ENCODE measurements around the gene PLCZ1.
"Not testable (repeated sequence)": the region's sequence is repeated elsewhere in the genome, so short reads cannot be mapped to it uniquely, and the experiment has no call there.

PLCZ1 gene

GRCh38 chr12:18737819-18738218 lies at the start of gene PLCZ1, which contains the start of gene CAPZA3:
Gene PLCZ1, minus strand, starts transcription at chr12:18738012. Its CDS starts 641 bp downstream, at chr12:18737371.
Gene CAPZA3, plus strand, starts transcription at chr12:18738119. Its CDS starts 150 bp downstream, at chr12:18738269.
- Histone ChIP-seq H3K27me3 (ENCODE audit: control insufficient read depth, insufficient read depth, low read length) (no peaks in the 10 kb centered on the region), H3K9me3 (ENCODE audit: control insufficient read depth, low read depth, low read length) (peaks cover 12% of the 10 kb centered on the region), H3K27ac (ENCODE audit: low read length) (no peak within 1 kb of the TSS), H3K9ac (ENCODE audit: low read length) (no peak within 1 kb of the TSS), H3K4me1 (ENCODE audit: control insufficient read depth, low read depth, low read length) (no peaks in the 10 kb centered on the region), H3K4me3 (ENCODE audit: low read length) (no peak within 1 kb of the TSS), H3K36me3 (ENCODE audit: control insufficient read depth, low read depth, low read length) (no peaks in the 10 kb centered on the region)

- H3K9ac ChIP-seq (ENCODE audit: low read length); H3K36me3 ChIP-seq (ENCODE audit: control insufficient read depth, low read depth, low read length); H3K4me3 ChIP-seq (ENCODE audit: low read length); H3K27ac ChIP-seq (ENCODE audit: low read length); H3K4me1 ChIP-seq (ENCODE audit: control insufficient read depth, low read depth, low read length); H3K27me3 ChIP-seq (ENCODE audit: control insufficient read depth, insufficient read depth, low read length); H3K9me3 ChIP-seq (ENCODE audit: control insufficient read depth, low read depth, low read length): not testable (repeated sequence)
Measured at GRCh38 chr12:18785465-18785864, 47.7 kb upstream of the PLCZ1 start.

GRCh38 chr12:18782827-18783226 lies 45.0 kb upstream of the PLCZ1 start:
- no peak overlapping the region for H3K4me3 ChIP-seq (ENCODE audit: low read length)
- no peak overlapping the region for H3K27ac ChIP-seq (ENCODE audit: low read length)
- H3K9me3 ChIP-seq (ENCODE audit: control insufficient read depth, low read depth, low read length), result peaks cover 8% of the 10 kb centered on the region
- H3K36me3 ChIP-seq (ENCODE audit: control insufficient read depth, low read depth, low read length), result no peaks in the 10 kb centered on the region
- no peak overlapping the region for H3K9ac ChIP-seq (ENCODE audit: low read length)
- H3K4me1 ChIP-seq (ENCODE audit: control insufficient read depth, low read depth, low read length), result no peaks in the 10 kb centered on the region
- no peaks in the 10 kb centered on the region for H3K27me3 ChIP-seq (ENCODE audit: control insufficient read depth, insufficient read depth, low read length)

- H3K4me1 ChIP-seq (ENCODE audit: control insufficient read depth, low read depth, low read length); H3K4me3 ChIP-seq (ENCODE audit: low read length); H3K9me3 ChIP-seq (ENCODE audit: control insufficient read depth, low read depth, low read length); H3K27me3 ChIP-seq (ENCODE audit: control insufficient read depth, insufficient read depth, low read length); H3K36me3 ChIP-seq (ENCODE audit: control insufficient read depth, low read depth, low read length); H3K9ac ChIP-seq (ENCODE audit: low read length); H3K27ac ChIP-seq (ENCODE audit: low read length): not testable (repeated sequence)
Measured at GRCh38 chr12:18766479-18766878, 28.7 kb upstream of the PLCZ1 start.

GRCh38 chr12:18755341-18755740 lies 17.5 kb upstream of the PLCZ1 start:
- Histone ChIP-seq H3K27me3 (ENCODE audit: control insufficient read depth, insufficient read depth, low read length) (no peaks in the 10 kb centered on the region), H3K9me3 (ENCODE audit: control insufficient read depth, low read depth, low read length) (no peaks in the 10 kb centered on the region), H3K9ac (ENCODE audit: low read length) (no peak overlapping the region), H3K36me3 (ENCODE audit: control insufficient read depth, low read depth, low read length) (no peaks in the 10 kb centered on the region), H3K4me3 (ENCODE audit: low read length) (no peak overlapping the region), H3K4me1 (ENCODE audit: control insufficient read depth, low read depth, low read length) (peaks cover 32% of the 10 kb centered on the region), H3K27ac (ENCODE audit: low read length) (no peak overlapping the region)

GRCh38 chr12:18754124-18754707 lies 16.4 kb upstream of the PLCZ1 start:
- H3K4me3 ChIP-seq (ENCODE audit: low read length), result no peak overlapping the region
- no peaks in the 10 kb centered on the region for H3K27me3 ChIP-seq (ENCODE audit: control insufficient read depth, insufficient read depth, low read length)
- H3K4me1 ChIP-seq (ENCODE audit: control insufficient read depth, low read depth, low read length), result peaks cover 38% of the 10 kb centered on the region
- H3K9ac ChIP-seq (ENCODE audit: low read length), result no peak overlapping the region
- no peaks in the 10 kb centered on the region for H3K9me3 ChIP-seq (ENCODE audit: control insufficient read depth, low read depth, low read length)
- no peak overlapping the region for H3K27ac ChIP-seq (ENCODE audit: low read length)
- H3K36me3 ChIP-seq (ENCODE audit: control insufficient read depth, low read depth, low read length), result no peaks in the 10 kb centered on the region

- Histone ChIP-seq H3K36me3 (ENCODE audit: control insufficient read depth, low read depth, low read length) (no peaks in the 10 kb centered on the region), H3K4me1 (ENCODE audit: control insufficient read depth, low read depth, low read length) (peaks cover 42% of the 10 kb centered on the region), H3K27me3 (ENCODE audit: control insufficient read depth, insufficient read depth, low read length) (no peaks in the 10 kb centered on the region), H3K27ac (ENCODE audit: low read length) (peak overlapping the region; percentile 78), H3K9me3 (ENCODE audit: control insufficient read depth, low read depth, low read length) (no peaks in the 10 kb centered on the region), H3K9ac (ENCODE audit: low read length) (peak overlapping the region; percentile 28), H3K4me3 (ENCODE audit: low read length) (peak overlapping the region; percentile 23)
Measured at GRCh38 chr12:18753481-18754123, 15.8 kb upstream of the PLCZ1 start.

GRCh38 chr12:18752947-18753346 lies 15.1 kb upstream of the PLCZ1 start:
- Histone ChIP-seq H3K9ac (ENCODE audit: low read length) (peak overlapping the region; percentile 28), H3K27me3 (ENCODE audit: control insufficient read depth, insufficient read depth, low read length) (no peaks in the 10 kb centered on the region), H3K36me3 (ENCODE audit: control insufficient read depth, low read depth, low read length) (no peaks in the 10 kb centered on the region), H3K27ac (ENCODE audit: low read length) (peak overlapping the region; percentile 78), H3K4me3 (ENCODE audit: low read length) (peak overlapping the region; percentile 23), H3K4me1 (ENCODE audit: control insufficient read depth, low read depth, low read length) (peaks cover 49% of the 10 kb centered on the region), H3K9me3 (ENCODE audit: control insufficient read depth, low read depth, low read length) (no peaks in the 10 kb centered on the region)

GRCh38 chr12:18752280-18752920 lies 14.6 kb upstream of the PLCZ1 start:
- peak overlapping the region; percentile 36 for H3K27ac ChIP-seq (ENCODE audit: low read length)
- H3K9ac ChIP-seq (ENCODE audit: low read length), result no peak overlapping the region
- no peak overlapping the region for H3K4me3 ChIP-seq (ENCODE audit: low read length)
- no peaks in the 10 kb centered on the region for H3K36me3 ChIP-seq (ENCODE audit: control insufficient read depth, low read depth, low read length)
- H3K4me1 ChIP-seq (ENCODE audit: control insufficient read depth, low read depth, low read length), result peaks cover 52% of the 10 kb centered on the region
- no peaks in the 10 kb centered on the region for H3K27me3 ChIP-seq (ENCODE audit: control insufficient read depth, insufficient read depth, low read length)
- no peaks in the 10 kb centered on the region for H3K9me3 ChIP-seq (ENCODE audit: control insufficient read depth, low read depth, low read length)

- Histone ChIP-seq H3K27ac (ENCODE audit: low read length) (no peak overlapping the region), H3K27me3 (ENCODE audit: control insufficient read depth, insufficient read depth, low read length) (no peaks in the 10 kb centered on the region), H3K9ac (ENCODE audit: low read length) (no peak overlapping the region), H3K4me1 (ENCODE audit: control insufficient read depth, low read depth, low read length) (peaks cover 52% of the 10 kb centered on the region), H3K9me3 (ENCODE audit: control insufficient read depth, low read depth, low read length) (no peaks in the 10 kb centered on the region), H3K36me3 (ENCODE audit: control insufficient read depth, low read depth, low read length) (no peaks in the 10 kb centered on the region), H3K4me3 (ENCODE audit: low read length) (no peak overlapping the region)
Measured at GRCh38 chr12:18751866-18752265, 14.1 kb upstream of the PLCZ1 start.

GRCh38 chr12:18750085-18750484 lies 12.3 kb upstream of the PLCZ1 start:
- H3K4me3 ChIP-seq (ENCODE audit: low read length), result no peak overlapping the region
- H3K4me1 ChIP-seq (ENCODE audit: control insufficient read depth, low read depth, low read length), result peaks cover 52% of the 10 kb centered on the region
- no peak overlapping the region for H3K27ac ChIP-seq (ENCODE audit: low read length)

More at GRCh38 chr12:18750085-18750484, 12.3 kb upstream of the PLCZ1 start:
- no peaks in the 10 kb centered on the region for H3K27me3 ChIP-seq (ENCODE audit: control insufficient read depth, insufficient read depth, low read length)
- H3K9ac ChIP-seq (ENCODE audit: low read length), result no peak overlapping the region
- no peaks in the 10 kb centered on the region for H3K9me3 ChIP-seq (ENCODE audit: control insufficient read depth, low read depth, low read length)
- H3K36me3 ChIP-seq (ENCODE audit: control insufficient read depth, low read depth, low read length), result no peaks in the 10 kb centered on the region

Data from iPS-18a (cell line).